Right lobe of liver (tissue), 6 donors: Measurements from ENCODE around the gene TRPC4AP. TPM values are rescaled to one million over a fixed set of nuclear protein-coding genes. Genes with fewer than 3 reads are reported as not detected.

Experiments
- ATAC-seq, 4 donors: fragments of 200-7000 bp; cut with Tn5 transposase; one replicate each; pipeline ENCODE4 v1.9.1; 2020; ENCODE audit warnings: mild to moderate bottlenecking in 4 of 4, moderate library complexity in 4 of 4
- DNase-seq, 3 donors: peaks; one replicate each; pipeline ENCODE4 v3.0.0-alpha.2; 2020
- H3K27ac ChIP-seq, 3 donors: fragments of 200-600 bp; one replicate each; pipeline ENCODE4 v1.8.0; 2022
- H3K27me3 ChIP-seq, 2 donors: fragments of 200-600 bp; one replicate each; pipeline ENCODE4 v1.8.0; 2022
- H3K36me3 ChIP-seq, 4 donors: fragments of 200-600 bp; sonication (generic) in 1 of 4; one replicate each; pipeline versions ENCODE4 v1.5.1 to v1.8.0; 2017 to 2022; ENCODE audit warnings: control low read depth in 1 of 4
- H3K4me1 ChIP-seq, 4 donors: fragments of 200-600 bp; sonication (generic) in 1 of 4; one replicate each; pipeline versions ENCODE4 v1.5.1 to v1.8.0; 2017 to 2022; ENCODE audit warnings: control low read depth in 1 of 4
- H3K4me3 ChIP-seq, 3 donors: fragments of 200-600 bp; one replicate each; pipeline ENCODE4 v1.8.0; 2022
- H3K9me3 ChIP-seq, 4 donors: fragments of 200-600 bp; sonication (generic) in 1 of 4; one replicate each; pipeline versions ENCODE4 v1.5.1 to v1.8.0; 2017 to 2022; ENCODE audit warnings: control low read depth in 1 of 4
- CTCF ChIP-seq, 4 donors: fragments of 200-600 bp in 3 of 4; fragments of 450-650 bp in 1 of 4; IDR thresholded peaks; one replicate each; pipeline versions ENCODE4 v1.5.1 to v1.8.0; 2016 to 2022; ENCODE audit warnings: antibody characterized with exemption in 4 of 4, mild to moderate bottlenecking in 2 of 4
- POLR2A ChIP-seq: fragments of 450-650 bp; IDR thresholded peaks from one replicate; pipeline ENCODE4 v1.6.1; 2017; ENCODE audit warnings: antibody characterized with exemption, mild to moderate bottlenecking
- WGBS: methylation state at CpG from one replicate; pipeline ENCODE4 v1.1.6; 2018; ENCODE audit warnings: low coverage, low lambda C conversion rate; ENCODE audit not compliant: insufficient coverage; ENCODE audit errors: missing lambda C conversion rate; 5-methylcytosine and 5-hydroxymethylcytosine counted together
- intact Hi-C, 2 donors: fragments of 100-400 bp; cut with DNase I; formaldehyde crosslinking; loops; one replicate each; pipeline versions ENCODE4 v1.11.2 to v1.14.1; 2022
- total RNA-seq, 6 experiments: library from RNA; depleted of rRNA in 2 of 6; stranded (reverse); fragments of >200 nt in 2 of 6; fragmentation: NEBNext Ultra II Directional in 3 of 6; extraction: Animal tissue kit (Norgen Biotek cat#: 25700) in 3 of 6; gene quantifications; one replicate each; pipeline versions ENCODE4 v1.1.0 to v1.2.4, GENCODE V29; 2016 to 2023
- donor health status: DM: no; HTN: yes; CAD: no.
- donor health status: DM: no; HTN: no; CAD: no.
- donor health status: DM: no; HTN: no; CAD: no.
- donor health status: DM: no; HTN: yes; CAD: no.
- donor health status: DM: no; HTN: yes; CAD: no.

The TRPC4AP gene
- total RNA-seq, 6 experiments from 2014 or later: 27.6 to 39.3 (median 34.6) TPM

- H3K36me3 ChIP-seq: peaks cover 0 to 14% (median 8%) of the 10 kb centered on the region in 4 donors
- intact Hi-C loops: no loop called here
- TF ChIP-seq POLR2A: no peak
- TF ChIP-seq CTCF (IDR thresholded peaks at IDR 0.05): no peak
- no peaks in the 10 kb centered on the region for H3K4me1 ChIP-seq
- WGBS: 73% methylated on average over 4 of the region's 4 CpGs
- no peak for DNase-seq
- H3K27me3 ChIP-seq: no peaks in the 10 kb centered on the region
- no peaks in the 10 kb centered on the region for H3K9me3 ChIP-seq
- H3K4me3 ChIP-seq: no peak overlapping the region
- no peak overlapping the region for H3K27ac ChIP-seq
- no peak for ATAC-seq
Observed at GRCh38 chr20:35111141-35111888, 18.7 kb upstream of the TRPC4AP start.

GRCh38 chr20:35108921-35109320, 16.3 kb upstream of the TRPC4AP start:
- H3K27me3 ChIP-seq: no peaks in the 10 kb centered on the region
- H3K27ac ChIP-seq: no peak overlapping the region
- no peak overlapping the region for H3K4me3 ChIP-seq
- H3K4me1 ChIP-seq: no peaks in the 10 kb centered on the region
- 100% methylated on average over 1 of the region's 4 CpGs for WGBS
- no peak for ATAC-seq
- H3K9me3 ChIP-seq: no peaks in the 10 kb centered on the region
- H3K36me3 ChIP-seq: peaks cover 0 to 5% (median 2%) of the 10 kb centered on the region in 4 donors
- intact Hi-C loops: no loop called here
- DNase-seq: no peak
- TF ChIP-seq POLR2A (no peak), CTCF (IDR thresholded peaks at IDR 0.05) (no peak)

- no peak for DNase-seq
- WGBS: 86% methylated on average over 1 of the region's 1 CpG
- H3K9me3 ChIP-seq: no peaks in the 10 kb centered on the region
- peaks cover 0 to 5% (median 2%) of the 10 kb centered on the region in 4 donors for H3K36me3 ChIP-seq
- H3K4me3 ChIP-seq: no peak overlapping the region
- intact Hi-C loops: no loop called here
- no peaks in the 10 kb centered on the region for H3K4me1 ChIP-seq
- no peak for ATAC-seq
- TF ChIP-seq POLR2A (no peak), CTCF (IDR thresholded peaks at IDR 0.05) (no peak)
- H3K27me3 ChIP-seq: no peaks in the 10 kb centered on the region
- no peak overlapping the region for H3K27ac ChIP-seq
Observed at GRCh38 chr20:35106827-35107380, 14.3 kb upstream of the TRPC4AP start.

- intact Hi-C loops: no loop called here
- TF ChIP-seq CTCF (IDR thresholded peaks at IDR 0.05) (no peak), POLR2A (no peak)
- no peaks in the 10 kb centered on the region for H3K4me1 ChIP-seq
- H3K27ac ChIP-seq: no peak overlapping the region
- 62% methylated on average over 3 of the region's 3 CpGs for WGBS
- ATAC-seq (no peak), DNase-seq (no peak)
- no peaks in the 10 kb centered on the region for H3K36me3 ChIP-seq
- no peak overlapping the region for H3K4me3 ChIP-seq
- H3K9me3 ChIP-seq: no peaks in the 10 kb centered on the region
- H3K27me3 ChIP-seq: no peaks in the 10 kb centered on the region
Observed at GRCh38 chr20:35104685-35105295, 12.2 kb upstream of the TRPC4AP start.
